Fibroblast of lung (primary cell): ENCODE data around the gene OR14I1. TPM values are rescaled to one million over a fixed set of nuclear protein-coding genes. Genes with fewer than 3 reads are reported as not detected.

Experiments
- DNase-seq, 2 donors: peaks; one replicate each; pipeline versions ENCODE4 v3.0.0 to v3.0.0-alpha.2; 2010; ENCODE audit warnings: low read depth in 2 of 2
- H2AFZ ChIP-seq: 2 replicates; pipeline ENCODE4 v1.5.1; 2012; ENCODE audit warnings: low read length, control low read depth, inconsistent platforms
- H3K27ac ChIP-seq: 2 replicates; pipeline ENCODE4 v1.5.1; 2011; ENCODE audit warnings: low read length, control low read depth; ENCODE audit not compliant: insufficient read depth
- H3K27me3 ChIP-seq: 2 replicates; pipeline ENCODE4 v1.5.1; 2011; ENCODE audit warnings: mild to moderate bottlenecking, low read length; ENCODE audit not compliant: control insufficient read depth, insufficient read depth
- H3K36me3 ChIP-seq: 2 replicates; pipeline ENCODE4 v1.5.1; 2011; ENCODE audit warnings: low read length; ENCODE audit not compliant: control insufficient read depth, insufficient read depth
- H3K4me1 ChIP-seq: 2 replicates; pipeline ENCODE4 v1.5.1; 2011; ENCODE audit warnings: low read length; ENCODE audit not compliant: control insufficient read depth, insufficient read depth; ENCODE audit errors: extremely low read depth
- H3K4me2 ChIP-seq: 2 replicates; pipeline ENCODE4 v1.5.1; 2011; ENCODE audit warnings: low read length, control low read depth; ENCODE audit not compliant: insufficient read depth; ENCODE audit errors: extremely low read depth
- H3K4me3 ChIP-seq, 4 experiments: fragments of 200-600 bp in 1 of 4; sonication (generic) in 1 of 4; replicated peaks in 1 of 4; 2 replicates each; pipeline ENCODE4 v1.5.1; 2011 to 2016; ENCODE audit warnings: low read length in 4 of 4, low read depth in 3 of 4, mild to moderate bottlenecking in 3 of 4, control low read depth in 2 of 4, inconsistent platforms in 1 of 4, mixed read lengths in 1 of 4; ENCODE audit not compliant: insufficient read depth in 1 of 4; ENCODE audit errors: control extremely low read depth in 1 of 4
- H3K79me2 ChIP-seq: 2 replicates; pipeline ENCODE4 v1.5.1; 2012; ENCODE audit warnings: mild to moderate bottlenecking, low read length, inconsistent platforms; ENCODE audit not compliant: control insufficient read depth, insufficient read depth
- H3K9ac ChIP-seq: 2 replicates; pipeline ENCODE4 v1.5.1; 2011; ENCODE audit warnings: mild to moderate bottlenecking, low read length, control low read depth; ENCODE audit not compliant: insufficient read depth
- H3K9me3 ChIP-seq: 2 replicates; pipeline ENCODE4 v1.5.1; 2012; ENCODE audit warnings: low read depth, low read length; ENCODE audit not compliant: control insufficient read depth, insufficient read depth
- H4K20me1 ChIP-seq: 2 replicates; pipeline ENCODE4 v1.5.1; 2011; ENCODE audit warnings: low read length; ENCODE audit not compliant: control insufficient read depth, insufficient read depth; ENCODE audit errors: extremely low read depth
- CTCF ChIP-seq, 2 donors: IDR thresholded peaks in 1 of 2; conservative IDR thresholded peaks in 1 of 2; 1 replicate in 1 of 2; 2 replicates in 1 of 2; pipeline ENCODE4 v1.5.1; 2011 to 2012; ENCODE audit warnings: low read length in 2 of 2, control low read depth in 1 of 2, inconsistent platforms in 1 of 2, low read depth in 1 of 2, mild to moderate bottlenecking in 1 of 2
- EZH2 ChIP-seq: IDR thresholded peaks from 2 replicates; pipeline ENCODE4 v1.5.1; 2012; ENCODE audit warnings: low read length, control low read depth, mild to moderate bottlenecking; ENCODE audit errors: missing control alignments
- polyA plus RNA-seq, 2 donors: library from polyadenylated mRNA; depleted of rRNA in 1 of 2; stranded (reverse) in 1 of 2; unstranded in 1 of 2; fragments of >200 nt; gene quantifications; 2 replicates each; pipeline ENCODE4 v1.2.1, GENCODE V29; 2011 to 2012; ENCODE audit warnings: missing spikeins in 1 of 2
- total RNA-seq: library from RNA; depleted of rRNA; stranded (reverse); fragments of >200 nt; gene quantifications from 2 replicates; pipeline ENCODE4 v1.2.1, GENCODE V29; 2014

OR14I1 gene
- total and polyA plus RNA-seq, 2 donors (not counting 1 experiment from before 2014, with no cell fraction given): not detected

GRCh38 chr1:248733566-248733965, 31.0 kb upstream of the OR14I1 start:
- Histone ChIP-seq H3K27me3 (no peaks in the 10 kb centered on the region), H3K4me2 (no peak overlapping the region), H3K79me2 (no peaks in the 10 kb centered on the region), H3K9me3 (no peaks in the 10 kb centered on the region), H4K20me1 (no peaks in the 10 kb centered on the region), H3K9ac (no peak overlapping the region), H2AFZ (no peak overlapping the region), H3K4me3 (no peak overlapping the region), H3K27ac (no peak overlapping the region), H3K36me3 (no peaks in the 10 kb centered on the region), H3K4me1 (no peaks in the 10 kb centered on the region)
- TF ChIP-seq EZH2: no peak
- no peak for TF ChIP-seq CTCF (conservative IDR thresholded peaks at IDR 0.05 in 1 of 2, IDR thresholded peaks at IDR 0.05 in 1 of 2; ENCODE audit: low read depth in 1 of 2, low read length in 2 of 2)
- DNase-seq: no peak

- no peak for DNase-seq
- no peak overlapping the region for H3K4me2 ChIP-seq
- H2AFZ ChIP-seq: no peak overlapping the region
- H3K79me2 ChIP-seq: no peaks in the 10 kb centered on the region
- no peak overlapping the region for H3K9ac ChIP-seq
- no peak overlapping the region for H3K27ac ChIP-seq
- no peak overlapping the region for H3K4me3 ChIP-seq
- H3K27me3 ChIP-seq: no peaks in the 10 kb centered on the region
- H4K20me1 ChIP-seq: no peaks in the 10 kb centered on the region
- no peaks in the 10 kb centered on the region for H3K9me3 ChIP-seq
- no peaks in the 10 kb centered on the region for H3K4me1 ChIP-seq
- H3K36me3 ChIP-seq: no peaks in the 10 kb centered on the region
- TF ChIP-seq EZH2 (no peak), CTCF (conservative IDR thresholded peaks at IDR 0.05 in 1 of 2, IDR thresholded peaks at IDR 0.05 in 1 of 2; ENCODE audit: low read depth in 1 of 2, low read length in 2 of 2) (no peak)
Measured at GRCh38 chr1:248730507-248731335, 28.2 kb upstream of the OR14I1 start.

- Histone ChIP-seq H3K4me1 (no peaks in the 10 kb centered on the region), H3K27me3 (no peaks in the 10 kb centered on the region), H3K27ac (no peak overlapping the region), H3K4me3 (no peak overlapping the region), H3K79me2 (no peaks in the 10 kb centered on the region), H2AFZ (no peak overlapping the region), H3K9ac (no peak overlapping the region), H4K20me1 (no peaks in the 10 kb centered on the region), H3K36me3 (no peaks in the 10 kb centered on the region), H3K4me2 (no peak overlapping the region), H3K9me3 (no peaks in the 10 kb centered on the region)
- DNase-seq: peak; percentile 1 to 5
- TF ChIP-seq EZH2 (no peak), CTCF (conservative IDR thresholded peaks at IDR 0.05 in 1 of 2, IDR thresholded peaks at IDR 0.05 in 1 of 2; ENCODE audit: low read depth in 1 of 2, low read length in 2 of 2) (no peak)
Measured at GRCh38 chr1:248714248-248714647, 11.7 kb upstream of the OR14I1 start.
